GM12878 (cell line): ENCODE data around the gene IQGAP2. TPM values are rescaled to one million over a fixed set of nuclear protein-coding genes. Genes with fewer than 3 reads are reported as not detected.

ENCODE experiments used
- ATAC-seq: fragments of 200-7000 bp; cut with Tn5 transposase; 3 replicates; pipeline ENCODE4 v1.9.1; 2020; ENCODE audit warnings: mild to moderate bottlenecking, moderate library complexity
- BruUV-seq: library from RNA; stranded (reverse); fragments of 400-500 nt; replicated peaks from 2 replicates; lab custom pipeline; 2021; lab: Mats Ljungman, UMichigan
- CTCF ChIA-PET: fragments of 300-600 bp; sonication (Branson Sonifier 250); formaldehyde crosslinking; extraction: SDS; loops from one replicate; lab custom pipeline; 2021; ENCODE audit warnings: inconsistent platforms; lab: Yijun Ruan, JAX
- POLR2A ChIA-PET: fragments of 350-600 bp; formaldehyde crosslinking; extraction: SDS; loops from one replicate; lab custom pipeline; 2021; ENCODE audit warnings: inconsistent platforms; lab: Charles Lee
- RAD21 ChIA-PET: fragments of 300-600 bp; sonication (Branson Sonifier 250); formaldehyde crosslinking; loops from one replicate; lab custom pipeline; 2023; ENCODE audit warnings: antibody characterized with exemption; ENCODE audit not compliant: unreplicated experiment; lab: Charles Lee
- SMC1A ChIA-PET: fragments of 300-600 bp; sonication (Branson Sonifier 250); formaldehyde crosslinking; loops from one replicate; lab custom pipeline; 2023; ENCODE audit not compliant: unreplicated experiment, uncharacterized antibody; lab: Charles Lee
- DNase-seq: peaks from one replicate; pipeline ENCODE4 v3.0.0-alpha.2; 2011; ENCODE audit warnings: low read depth, low spot score
- FAIRE-seq: peaks from 3 replicates; lab custom pipeline; 2011; peaks lifted over from hg19 to GRCh38; lab: Jason Lieb, UNC
- H2AFZ ChIP-seq: 2 replicates; pipeline ENCODE4 v1.6.0; 2011; ENCODE audit warnings: low read depth, low read length, control low read depth; ENCODE audit not compliant: control insufficient read depth
- H3K27ac ChIP-seq: 2 replicates; pipeline ENCODE4 v1.5.1; 2011; ENCODE audit warnings: control low read depth; ENCODE audit not compliant: control insufficient read depth, insufficient read depth
- H3K27me3 ChIP-seq, 2 experiments: replicated peaks in 1 of 2; 2 replicates each; pipeline versions ENCODE4 v1.6.0 to v1.6.1; 2011; ENCODE audit warnings: low read length in 1 of 2; ENCODE audit not compliant: control insufficient read depth in 2 of 2, insufficient read depth in 2 of 2
- H3K36me3 ChIP-seq, 2 experiments: 2 replicates each; pipeline ENCODE4 v1.5.1; 2011; ENCODE audit warnings: low read length in 1 of 2; ENCODE audit not compliant: control insufficient read depth in 2 of 2, insufficient read depth in 2 of 2
- H3K4me1 ChIP-seq: 2 replicates; pipeline ENCODE4 v1.6.1; 2011; ENCODE audit warnings: mild to moderate bottlenecking, low read length, moderate library complexity, mixed read lengths; ENCODE audit not compliant: control insufficient read depth, insufficient read depth
- H3K4me2 ChIP-seq: 2 replicates; pipeline ENCODE4 v1.6.0; 2011; ENCODE audit warnings: control low read depth; ENCODE audit not compliant: control insufficient read depth, insufficient read depth
- H3K4me3 ChIP-seq: fragments of 200-600 bp; sonication (generic); 2 replicates; pipeline ENCODE4 v1.5.1; 2016
- H3K79me2 ChIP-seq: 2 replicates; pipeline ENCODE4 v1.6.0; 2011; ENCODE audit warnings: low read length; ENCODE audit not compliant: control insufficient read depth, insufficient read depth
- H3K9ac ChIP-seq: 2 replicates; pipeline ENCODE4 v1.8.0; 2011; ENCODE audit warnings: low read length, control low read depth, mixed read lengths; ENCODE audit not compliant: control insufficient read depth, insufficient read depth
- H3K9me3 ChIP-seq: replicated peaks from 3 replicates; pipeline ENCODE4 v1.5.1; 2011; ENCODE audit warnings: mild to moderate bottlenecking, low read length; ENCODE audit not compliant: control insufficient read depth, insufficient read depth
- H4K20me1 ChIP-seq: 2 replicates; pipeline ENCODE4 v1.6.0; 2011; ENCODE audit not compliant: control insufficient read depth, insufficient read depth
- ASH2L ChIP-seq: fragments of 300-600, 200-600 bp; sonication (generic); IDR thresholded peaks from 2 replicates; pipeline ENCODE4 v1.6.1; 2017; ENCODE audit warnings: low read depth, mild to moderate bottlenecking, borderline replicate concordance
- CUX1 ChIP-seq: IDR thresholded peaks from 2 replicates; pipeline ENCODE4 v1.6.1; 2012; ENCODE audit warnings: improper control_type of control experiment, low read depth, low read length; ENCODE audit not compliant: insufficient replicate concordance
- POLR2A ChIP-seq: IDR thresholded peaks from 2 replicates; pipeline ENCODE4 v1.6.1; 2011; ENCODE audit warnings: low read depth, mild to moderate bottlenecking, low read length
- POLR2AphosphoS5 ChIP-seq: IDR thresholded peaks from 2 replicates; pipeline ENCODE4 v1.6.1; 2011; ENCODE audit warnings: mild to moderate bottlenecking, low read length, inconsistent platforms
- TARDBP ChIP-seq: IDR thresholded peaks from 2 replicates; pipeline ENCODE4 v1.6.1; 2016; ENCODE audit warnings: borderline replicate concordance
- WGBS: methylation state at CpG from one replicate; pipeline ENCODE4 v1.1.6; 2016; ENCODE audit warnings: low lambda C conversion rate; ENCODE audit not compliant: insufficient replicate concordance, insufficient coverage; ENCODE audit errors: missing lambda C conversion rate; 5-methylcytosine and 5-hydroxymethylcytosine counted together
- in situ Hi-C: fragments of 300-500 bp; cut with MboI; formaldehyde crosslinking; loops from 9 replicates; pipeline ENCODE4 v1.14.3; 2018; ENCODE audit warnings: mixed read lengths
- intact Hi-C: fragments of 100-400 bp; cut with micrococcal nuclease; formaldehyde crosslinking; loops from one replicate; pipeline ENCODE4 v1.14.2; 2022; ENCODE audit not compliant: unreplicated experiment
- polyA plus RNA-seq, 11 experiments: library from polyadenylated mRNA; depleted of rRNA in 4 of 11; unstranded in 6 of 11; stranded (reverse) in 5 of 11; fragments of >200 nt; fragmentation: Nextera tagmentation in 4 of 11; fragmentation: Illumina TruSeq in 1 of 11; extraction: Ambion mirVana in 4 of 11; extraction: Trizol in 1 of 11; gene quantifications; 1 replicate in 1 of 11; 2 replicates in 10 of 11; pipeline versions ENCODE4 v1.2.1 to v1.2.3, GENCODE V29; 2011 to 2016; ENCODE audit warnings: inconsistent platforms in 2 of 11, missing spikeins in 2 of 11, low read depth in 1 of 11
- total RNA-seq, 4 experiments: library from RNA; depleted of rRNA in 3 of 4; stranded (reverse); fragments of >200 nt in 3 of 4; fragmentation: Illumina TruSeq in 1 of 4; extraction: Trizol in 1 of 4; gene quantifications; 2 replicates each; pipeline versions ENCODE4 v1.2.1 to v1.2.3, GENCODE V29; 2013 to 2021

IQGAP2 gene
- total and polyA plus RNA-seq, 10 of the 15 experiments (the other 5 are each of a cell fraction or from before 2014, with no cell fraction given): 14.5 to 41.4 (median 21.8) TPM

- Histone ChIP-seq H3K27me3 (no peaks in the 10 kb centered on the region), H3K9me3 (no peaks in the 10 kb centered on the region), H3K4me1 (no peaks in the 10 kb centered on the region), H3K4me2 (no peak overlapping the region), H3K9ac (no peak overlapping the region), H3K36me3 (no peaks in the 10 kb centered on the region), H3K79me2 (no peaks in the 10 kb centered on the region), H4K20me1 (no peaks in the 10 kb centered on the region), H3K4me3 (no peak overlapping the region), H3K27ac (no peak overlapping the region), H2AFZ (no peak overlapping the region)
- ATAC-seq: no peak
- no TSS peak for BruUV-seq
- in situ Hi-C loops (no loop called here), intact Hi-C loops (no loop called here)
- ChIA-PET SMC1A (interaction anchor here (1.2 kb wide), 1 partner anchor 54 kb away, joined by 3 read pairs; no protein-coding TSS in a partner anchor), CTCF (no interaction called here), RAD21 (interaction anchor here (0.6 kb wide), 1 partner anchor 86 kb away, joined by 3 read pairs; no protein-coding TSS in a partner anchor), POLR2A (no interaction called here)
- 86% methylated on average over 8 of the region's 8 CpGs for WGBS
- FAIRE-seq: no peak
- DNase-seq: no peak
- no peak for TF ChIP-seq CUX1
- TF ChIP-seq POLR2A: no peak
- no peak for TF ChIP-seq ASH2L
- no peak for TF ChIP-seq POLR2AphosphoS5
- TF ChIP-seq TARDBP: no peak
Observed at GRCh38 chr5:76493190-76493837, 90.2 kb downstream of the IQGAP2 start.
